ENCODE measurements around the gene TTC28. TPM values are rescaled to one million over a fixed set of nuclear protein-coding genes. Genes with fewer than 3 reads are reported as not detected.
A peak's percentile ranks its signal among the peaks of the same experiment; 100 is the strongest.

Gene TTC28
- total and polyA plus RNA-seq, 2 donors (not counting 1 experiment from before 2014, with no cell fraction given) = 8.2 to 31.4 TPM

- H4K20me1 ChIP-seq (ENCODE audit: control insufficient read depth, extremely low read depth, insufficient read depth, low read length) = no peaks in the 10 kb centered on the region
Measured at GRCh38 chr22:28019881-28020861, 659.5 kb downstream of the TTC28 start.

GRCh38 chr22:28019360-28019759, 660.3 kb downstream of the TTC28 start:
- Histone ChIP-seq H3K4me3 (replicated peaks in 1 of 4; ENCODE audit: control extremely low read depth in 1 of 4, insufficient read depth in 1 of 4, low read depth in 3 of 4, low read length in 4 of 4) (no peak overlapping the region), H2AFZ (ENCODE audit: low read length) (no peak overlapping the region), H3K9me3 (ENCODE audit: control insufficient read depth, insufficient read depth, low read depth, low read length) (no peaks in the 10 kb centered on the region), H3K4me1 (ENCODE audit: control insufficient read depth, extremely low read depth, insufficient read depth, low read length) (peaks cover 7% of the 10 kb centered on the region), H3K4me2 (ENCODE audit: extremely low read depth, insufficient read depth, low read length) (no peak overlapping the region), H3K27ac (ENCODE audit: insufficient read depth, low read length) (no peak overlapping the region), H4K20me1 (ENCODE audit: control insufficient read depth, extremely low read depth, insufficient read depth, low read length) (no peaks in the 10 kb centered on the region), H3K36me3 (ENCODE audit: control insufficient read depth, insufficient read depth, low read length) (no peaks in the 10 kb centered on the region), H3K9ac (ENCODE audit: insufficient read depth, low read length) (no peak overlapping the region), H3K27me3 (ENCODE audit: control insufficient read depth, insufficient read depth, low read length) (no peaks in the 10 kb centered on the region), H3K79me2 (ENCODE audit: control insufficient read depth, insufficient read depth, low read length) (no peaks in the 10 kb centered on the region)
- TF ChIP-seq EZH2 (IDR thresholded peaks at IDR 0.05; ENCODE audit: low read length, missing control alignments) (no peak), CTCF (conservative IDR thresholded peaks at IDR 0.05 in 1 of 2, IDR thresholded peaks at IDR 0.05 in 1 of 2; ENCODE audit: low read depth in 1 of 2, low read length in 2 of 2) (no peak)
- DNase-seq (ENCODE audit: low read depth in 2 of 2) = peak in 1 of 2 donors; percentile 29

More at GRCh38 chr22:28019881-28020861, 659.5 kb downstream of the TTC28 start:
- no peak overlapping the region for H3K27ac ChIP-seq (ENCODE audit: insufficient read depth, low read length)
- H2AFZ ChIP-seq (ENCODE audit: low read length) = no peak overlapping the region
- no peaks in the 10 kb centered on the region for H3K9me3 ChIP-seq (ENCODE audit: control insufficient read depth, insufficient read depth, low read depth, low read length)
- no peaks in the 10 kb centered on the region for H3K36me3 ChIP-seq (ENCODE audit: control insufficient read depth, insufficient read depth, low read length)
- no peak overlapping the region for H3K9ac ChIP-seq (ENCODE audit: insufficient read depth, low read length)
- H3K4me3 ChIP-seq (replicated peaks in 1 of 4; ENCODE audit: control extremely low read depth in 1 of 4, insufficient read depth in 1 of 4, low read depth in 3 of 4, low read length in 4 of 4) = no peak overlapping the region
- no peak for TF ChIP-seq EZH2 (IDR thresholded peaks at IDR 0.05; ENCODE audit: low read length, missing control alignments)
- peak; percentile 90 to 92 for TF ChIP-seq CTCF (conservative IDR thresholded peaks at IDR 0.05 in 1 of 2, IDR thresholded peaks at IDR 0.05 in 1 of 2; ENCODE audit: low read depth in 1 of 2, low read length in 2 of 2)
- no peaks in the 10 kb centered on the region for H3K79me2 ChIP-seq (ENCODE audit: control insufficient read depth, insufficient read depth, low read length)
- DNase-seq (ENCODE audit: low read depth in 2 of 2) = peak; percentile 35 to 68
- H3K4me1 ChIP-seq (ENCODE audit: control insufficient read depth, extremely low read depth, insufficient read depth, low read length) = peaks cover 7% of the 10 kb centered on the region
- H3K4me2 ChIP-seq (ENCODE audit: extremely low read depth, insufficient read depth, low read length) = peak overlapping the region; percentile 44
- no peaks in the 10 kb centered on the region for H3K27me3 ChIP-seq (ENCODE audit: control insufficient read depth, insufficient read depth, low read length)

GRCh38 chr22:28018461-28018927, 661.1 kb downstream of the TTC28 start:
- Histone ChIP-seq H3K4me2 (ENCODE audit: extremely low read depth, insufficient read depth, low read length) (no peak overlapping the region), H3K27ac (ENCODE audit: insufficient read depth, low read length) (no peak overlapping the region)
- TF ChIP-seq EZH2 (IDR thresholded peaks at IDR 0.05; ENCODE audit: low read length, missing control alignments) (no peak), CTCF (conservative IDR thresholded peaks at IDR 0.05 in 1 of 2, IDR thresholded peaks at IDR 0.05 in 1 of 2; ENCODE audit: low read depth in 1 of 2, low read length in 2 of 2) (no peak)

More at GRCh38 chr22:28018461-28018927, 661.1 kb downstream of the TTC28 start:
- no peaks in the 10 kb centered on the region for H3K27me3 ChIP-seq (ENCODE audit: control insufficient read depth, insufficient read depth, low read length)
- no peaks in the 10 kb centered on the region for H3K79me2 ChIP-seq (ENCODE audit: control insufficient read depth, insufficient read depth, low read length)
- H3K4me1 ChIP-seq (ENCODE audit: control insufficient read depth, extremely low read depth, insufficient read depth, low read length) = peaks cover 7% of the 10 kb centered on the region
- H2AFZ ChIP-seq (ENCODE audit: low read length) = no peak overlapping the region
- no peak overlapping the region for H3K9ac ChIP-seq (ENCODE audit: insufficient read depth, low read length)
- no peak for DNase-seq (ENCODE audit: low read depth in 2 of 2)
- no peak overlapping the region for H3K4me3 ChIP-seq (replicated peaks in 1 of 4; ENCODE audit: control extremely low read depth in 1 of 4, insufficient read depth in 1 of 4, low read depth in 3 of 4, low read length in 4 of 4)
- H3K9me3 ChIP-seq (ENCODE audit: control insufficient read depth, insufficient read depth, low read depth, low read length) = no peaks in the 10 kb centered on the region
- H4K20me1 ChIP-seq (ENCODE audit: control insufficient read depth, extremely low read depth, insufficient read depth, low read length) = no peaks in the 10 kb centered on the region
- peaks cover under 1% of the 10 kb centered on the region for H3K36me3 ChIP-seq (ENCODE audit: control insufficient read depth, insufficient read depth, low read length)
